ENCODE measurements around the gene CEP43.

The CEP43 gene

DNA sequence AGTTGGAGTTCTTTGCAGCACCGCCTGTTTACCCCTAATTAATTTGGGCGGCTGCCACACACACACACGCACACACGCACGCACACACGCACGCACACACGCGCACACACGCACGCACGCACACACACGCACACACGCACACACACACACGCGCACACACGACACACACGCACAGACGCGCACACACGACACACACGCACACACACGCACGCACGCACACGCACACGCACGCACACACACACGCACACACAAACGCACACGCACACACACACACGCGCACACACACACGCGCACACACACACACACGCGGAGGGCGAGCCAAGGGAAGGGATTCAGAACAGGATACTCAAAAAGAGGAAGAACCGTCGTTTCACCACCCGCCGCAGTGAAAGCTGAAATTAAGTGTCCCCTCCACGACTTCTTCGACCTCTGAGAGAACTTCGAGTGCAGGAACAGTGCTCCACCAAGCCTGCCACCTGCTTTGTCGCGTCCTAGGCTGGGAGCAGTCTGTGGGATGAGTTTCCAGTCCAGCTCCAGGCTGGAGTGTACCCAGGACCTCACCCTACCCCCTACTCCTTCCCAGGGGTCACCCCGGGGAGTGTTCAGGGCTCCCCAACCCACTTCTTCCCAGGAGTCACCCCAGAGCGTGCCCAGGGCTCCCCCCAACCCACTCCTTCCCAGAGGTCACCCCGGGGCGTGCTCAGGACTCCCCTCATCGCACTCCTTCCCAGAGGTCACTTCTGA, 43.9 kb upstream of the CEP43 start:
- no peak overlapping the region for H3K27ac ChIP-seq (ENCODE audit: low read depth, low read length)
- peaks cover 12% of the 10 kb centered on the region for H3K4me1 ChIP-seq (ENCODE audit: control insufficient read depth, insufficient read depth, low read length)
- peaks cover 5% of the 10 kb centered on the region; the same call in 1 of the 2 replicates for H3K9me3 ChIP-seq (ENCODE audit: control insufficient read depth, insufficient read depth, low read length)
- H3K9ac ChIP-seq (ENCODE audit: low read depth, low read length) = no peak overlapping the region
- 0 out of 2 replicates have a peak, but pooled peaks cover 7% of the 10 kb centered on the region for H3K36me3 ChIP-seq (ENCODE audit: control insufficient read depth, insufficient read depth, low read length)
- peaks cover 9% of the 10 kb centered on the region for H3K27me3 ChIP-seq (ENCODE audit: control insufficient read depth, insufficient read depth, low read length)
- peak overlapping the region; percentile 84 for H3K4me3 ChIP-seq (ENCODE audit: low read depth, low read length)

DNA sequence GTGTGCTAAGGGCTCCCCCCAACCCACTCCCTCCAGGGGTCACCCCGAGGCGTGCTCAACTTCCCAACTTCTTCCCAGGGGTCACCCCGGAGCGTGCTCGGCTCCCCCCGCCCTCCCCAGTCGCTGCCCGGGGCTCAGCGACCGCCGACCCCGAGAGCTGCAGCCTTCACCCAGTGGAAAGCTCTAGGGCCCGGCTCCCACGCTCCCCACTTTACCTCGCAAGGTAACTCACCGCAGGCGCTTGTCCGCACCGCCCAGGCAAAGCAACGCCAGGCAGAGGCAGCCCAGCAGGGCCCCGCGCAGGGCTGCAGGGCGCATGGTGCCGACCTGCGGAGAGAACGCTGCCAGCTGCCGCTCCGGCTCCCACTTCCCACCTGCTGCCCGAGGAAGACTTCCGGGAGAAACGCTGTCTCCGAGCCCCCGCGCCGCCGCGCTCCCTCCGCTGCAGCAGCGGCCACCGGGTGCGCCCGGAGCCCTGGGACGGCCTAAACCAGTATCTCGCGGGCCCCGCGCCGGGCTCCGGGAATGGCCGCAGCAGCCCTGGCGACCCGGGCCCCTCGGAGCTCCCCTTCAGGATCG, 43.2 kb upstream of the CEP43 start:
- peaks cover 9% of the 10 kb centered on the region for H3K27me3 ChIP-seq (ENCODE audit: control insufficient read depth, insufficient read depth, low read length)
- H3K36me3 ChIP-seq (ENCODE audit: control insufficient read depth, insufficient read depth, low read length) = 0 out of 2 replicates have a peak, but pooled peaks cover 3% of the 10 kb centered on the region
- no peak overlapping the region; the same call in 1 of the 2 replicates for H3K9ac ChIP-seq (ENCODE audit: low read depth, low read length)
- H3K9me3 ChIP-seq (ENCODE audit: control insufficient read depth, insufficient read depth, low read length) = peaks cover 4% of the 10 kb centered on the region; the same call in 1 of the 2 replicates
- peaks cover 9% of the 10 kb centered on the region; the same call in 1 of the 2 replicates for H3K4me1 ChIP-seq (ENCODE audit: control insufficient read depth, insufficient read depth, low read length)
- H3K4me3 ChIP-seq (ENCODE audit: low read depth, low read length) = peak overlapping the region; percentile 84
- H3K27ac ChIP-seq (ENCODE audit: low read depth, low read length) = no peak overlapping the region

- Histone ChIP-seq H3K27me3 (ENCODE audit: control insufficient read depth, insufficient read depth, low read length) (peaks cover 9% of the 10 kb centered on the region), H3K9me3 (ENCODE audit: control insufficient read depth, insufficient read depth, low read length) (no peaks in the 10 kb centered on the region), H3K9ac (ENCODE audit: low read depth, low read length) (peak within 1 kb of the TSS; percentile 26; the same call in 1 of the 2 replicates), H3K4me3 (ENCODE audit: low read depth, low read length) (peak within 1 kb of the TSS; percentile 84), H3K36me3 (ENCODE audit: control insufficient read depth, insufficient read depth, low read length) (0 out of 2 replicates have a peak, but pooled peaks cover 3% of the 10 kb centered on the region), H3K27ac (ENCODE audit: low read depth, low read length) (no peak within 1 kb of the TSS), H3K4me1 (ENCODE audit: control insufficient read depth, insufficient read depth, low read length) (peaks cover 9% of the 10 kb centered on the region; the same call in 1 of the 2 replicates)
Observed at GRCh38 chr6:166956444-166957086, 42.6 kb upstream of the CEP43 start, which contains the start of gene RNASET2. Gene RNASET2 (minus strand): TSS chr6:166956550. CDS start chr6:166956182, 368 bp downstream.

GRCh38 chr6:166957087-166957804, 42.0 kb upstream of the CEP43 start:
- Histone ChIP-seq H3K9ac (ENCODE audit: low read depth, low read length) (peak overlapping the region; percentile 26; the same call in 1 of the 2 replicates), H3K9me3 (ENCODE audit: control insufficient read depth, insufficient read depth, low read length) (no peaks in the 10 kb centered on the region), H3K27me3 (ENCODE audit: control insufficient read depth, insufficient read depth, low read length) (peaks cover 9% of the 10 kb centered on the region), H3K36me3 (ENCODE audit: control insufficient read depth, insufficient read depth, low read length) (no peaks in the 10 kb centered on the region), H3K4me1 (ENCODE audit: control insufficient read depth, insufficient read depth, low read length) (peaks cover 9% of the 10 kb centered on the region; the same call in 1 of the 2 replicates), H3K4me3 (ENCODE audit: low read depth, low read length) (peak overlapping the region; percentile 84), H3K27ac (ENCODE audit: low read depth, low read length) (no peak overlapping the region)

- H3K27me3 ChIP-seq (ENCODE audit: control insufficient read depth, insufficient read depth, low read length) = peaks cover 9% of the 10 kb centered on the region
- no peak overlapping the region for H3K4me3 ChIP-seq (ENCODE audit: low read depth, low read length)
- no peaks in the 10 kb centered on the region for H3K9me3 ChIP-seq (ENCODE audit: control insufficient read depth, insufficient read depth, low read length)
- H3K36me3 ChIP-seq (ENCODE audit: control insufficient read depth, insufficient read depth, low read length) = no peaks in the 10 kb centered on the region
- no peak overlapping the region for H3K27ac ChIP-seq (ENCODE audit: low read depth, low read length)
- no peak overlapping the region for H3K9ac ChIP-seq (ENCODE audit: low read depth, low read length)
- H3K4me1 ChIP-seq (ENCODE audit: control insufficient read depth, insufficient read depth, low read length) = peaks cover 9% of the 10 kb centered on the region; the same call in 1 of the 2 replicates
Observed at GRCh38 chr6:166957805-166958076, 41.5 kb upstream of the CEP43 start.

DNA sequence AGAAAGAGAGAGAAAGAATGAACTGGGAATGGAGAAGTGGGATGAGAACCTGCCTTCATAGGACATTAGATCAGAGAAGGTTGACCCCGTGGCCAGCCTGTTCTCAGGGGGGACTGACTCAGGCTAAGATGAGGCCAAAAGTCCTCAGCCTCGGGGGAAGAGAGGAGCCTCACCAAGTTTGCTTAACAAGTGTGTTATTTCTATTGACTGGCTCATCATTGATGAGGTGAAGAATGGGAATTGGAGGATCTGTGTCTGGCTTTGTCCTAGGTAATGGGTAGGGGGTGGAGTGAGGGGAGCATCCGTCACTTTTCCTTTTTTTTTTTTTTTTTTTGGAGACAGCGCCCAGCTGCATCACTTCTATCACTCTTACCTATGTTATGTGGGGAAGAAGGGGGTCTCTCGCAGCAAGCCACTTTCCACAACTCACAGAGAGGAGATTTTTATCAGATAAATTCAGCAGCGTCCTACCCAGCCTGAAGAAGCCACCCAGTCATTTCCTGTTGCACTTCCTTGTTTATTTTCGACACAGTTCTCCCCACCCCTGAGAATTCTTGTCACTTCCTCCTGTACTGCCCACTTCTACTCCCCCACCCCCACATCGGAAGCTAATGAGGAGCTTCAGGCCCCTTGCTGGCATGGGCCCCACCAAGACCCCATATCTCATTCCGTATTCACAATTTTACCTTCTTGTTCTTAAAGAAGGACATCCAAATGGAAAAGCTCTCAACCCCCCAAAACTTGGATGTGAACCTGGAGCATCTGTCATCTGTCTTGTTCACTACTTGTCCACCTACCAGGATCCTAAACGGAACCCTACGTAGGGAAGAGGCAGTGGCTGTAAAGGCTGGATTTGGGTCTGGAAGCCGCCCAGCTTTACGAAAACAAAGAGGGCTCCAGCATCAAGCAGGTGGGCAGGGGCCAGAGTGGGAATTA, 40.0 kb upstream of the CEP43 start:
- Histone ChIP-seq H3K4me3 (ENCODE audit: low read depth, low read length) (no peak overlapping the region), H3K4me1 (ENCODE audit: control insufficient read depth, insufficient read depth, low read length) (peaks cover 9% of the 10 kb centered on the region; the same call in 1 of the 2 replicates), H3K36me3 (ENCODE audit: control insufficient read depth, insufficient read depth, low read length) (no peaks in the 10 kb centered on the region), H3K27me3 (ENCODE audit: control insufficient read depth, insufficient read depth, low read length) (peaks cover 9% of the 10 kb centered on the region), H3K27ac (ENCODE audit: low read depth, low read length) (no peak overlapping the region), H3K9ac (ENCODE audit: low read depth, low read length) (no peak overlapping the region), H3K9me3 (ENCODE audit: control insufficient read depth, insufficient read depth, low read length) (no peaks in the 10 kb centered on the region)

DNA sequence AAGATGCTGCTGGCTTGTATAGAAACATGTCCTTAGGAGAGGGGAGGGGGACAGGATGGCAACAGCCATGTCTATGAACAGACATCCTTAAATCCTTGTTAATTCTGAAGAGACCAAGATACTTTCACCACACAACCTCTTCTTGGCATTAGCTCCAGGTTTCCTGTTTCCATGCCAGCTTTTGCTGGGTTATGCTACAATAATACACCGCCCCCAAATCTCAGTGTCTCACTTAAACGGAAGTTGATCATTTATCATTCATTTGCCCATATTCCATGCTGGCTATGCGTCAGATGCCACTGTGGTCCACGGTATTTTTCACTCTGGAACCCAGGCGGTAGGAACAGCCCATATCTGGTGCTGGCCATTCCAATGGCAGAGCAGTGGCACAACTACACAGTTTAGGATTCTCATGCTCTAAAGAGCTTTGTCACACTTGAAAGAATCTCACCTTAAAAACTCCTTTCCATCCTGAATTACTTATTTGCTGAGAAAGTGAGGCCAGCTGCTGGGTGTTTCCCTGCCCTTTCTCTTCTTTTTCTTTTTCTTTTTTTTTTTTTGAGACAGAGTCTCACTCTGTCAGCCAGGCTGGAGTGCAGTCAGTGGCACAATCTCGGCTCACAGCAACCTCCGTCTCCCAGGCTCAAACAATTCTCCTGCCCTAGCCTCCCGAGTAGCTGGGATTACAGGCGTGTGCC, 39.1 kb upstream of the CEP43 start:
- Histone ChIP-seq H3K4me3 (ENCODE audit: low read depth, low read length) (no peak overlapping the region), H3K36me3 (ENCODE audit: control insufficient read depth, insufficient read depth, low read length) (no peaks in the 10 kb centered on the region), H3K4me1 (ENCODE audit: control insufficient read depth, insufficient read depth, low read length) (peaks cover 9% of the 10 kb centered on the region; the same call in 1 of the 2 replicates), H3K9ac (ENCODE audit: low read depth, low read length) (no peak overlapping the region), H3K9me3 (ENCODE audit: control insufficient read depth, insufficient read depth, low read length) (no peaks in the 10 kb centered on the region), H3K27ac (ENCODE audit: low read depth, low read length) (no peak overlapping the region), H3K27me3 (ENCODE audit: control insufficient read depth, insufficient read depth, low read length) (peaks cover 8% of the 10 kb centered on the region)

- no peak overlapping the region for H3K4me3 ChIP-seq (ENCODE audit: low read depth, low read length)
- H3K27ac ChIP-seq (ENCODE audit: low read depth, low read length) = no peak overlapping the region
- H3K9ac ChIP-seq (ENCODE audit: low read depth, low read length) = no peak overlapping the region
- no peaks in the 10 kb centered on the region for H3K9me3 ChIP-seq (ENCODE audit: control insufficient read depth, insufficient read depth, low read length)
- peaks cover 3% of the 10 kb centered on the region for H3K27me3 ChIP-seq (ENCODE audit: control insufficient read depth, insufficient read depth, low read length)
- peaks cover 9% of the 10 kb centered on the region; the same call in 1 of the 2 replicates for H3K4me1 ChIP-seq (ENCODE audit: control insufficient read depth, insufficient read depth, low read length)
- no peaks in the 10 kb centered on the region for H3K36me3 ChIP-seq (ENCODE audit: control insufficient read depth, insufficient read depth, low read length)
Observed at GRCh38 chr6:166960609-166960978, 38.6 kb upstream of the CEP43 start.

GRCh38 chr6:166966268-166966667, 32.9 kb upstream of the CEP43 start:
- H3K27ac ChIP-seq (ENCODE audit: low read depth, low read length) = no peak overlapping the region
- no peaks in the 10 kb centered on the region for H3K27me3 ChIP-seq (ENCODE audit: control insufficient read depth, insufficient read depth, low read length)
- no peaks in the 10 kb centered on the region for H3K36me3 ChIP-seq (ENCODE audit: control insufficient read depth, insufficient read depth, low read length)
- H3K9ac ChIP-seq (ENCODE audit: low read depth, low read length) = no peak overlapping the region
- H3K9me3 ChIP-seq (ENCODE audit: control insufficient read depth, insufficient read depth, low read length) = peaks cover 22% of the 10 kb centered on the region
- H3K4me1 ChIP-seq (ENCODE audit: control insufficient read depth, insufficient read depth, low read length) = no peaks in the 10 kb centered on the region
- H3K4me3 ChIP-seq (ENCODE audit: low read depth, low read length) = no peak overlapping the region

All from HUES48 (cell line).